Thyroid gland (tissue), 4 donors: ENCODE measurements around the gene IL18RAP.

Source experiments
- CTCF ChIP-seq, 6 experiments: fragments of 200-600 bp in 3 of 6; fragments of 450-650 bp in 3 of 6; sonication (generic) in 3 of 6; IDR thresholded peaks; one replicate each; pipeline ENCODE4 v1.5.1; 2016 to 2019; ENCODE audit warnings: antibody characterized with exemption in 6 of 6, mild to moderate bottlenecking in 2 of 6, inconsistent platforms in 1 of 6, moderate library complexity in 1 of 6
- POLR2A ChIP-seq, 2 donors: fragments of 450-650 bp; IDR thresholded peaks; one replicate each; pipeline ENCODE4 v1.6.1; 2017; ENCODE audit warnings: antibody characterized with exemption in 2 of 2, mild to moderate bottlenecking in 2 of 2, moderate library complexity in 1 of 2

- no peak for TF ChIP-seq CTCF (IDR thresholded peaks at IDR 0.05)
- TF ChIP-seq POLR2A (IDR thresholded peaks at IDR 0.05) = no peak
Measured at GRCh38 chr2:102489646-102490045, 66.7 kb downstream of the IL18RAP start.
